Osteoblast (primary cell): ENCODE data around the gene COL4A2. TPM values are rescaled to one million over a fixed set of nuclear protein-coding genes. Genes with fewer than 3 reads are reported as not detected.
"Not testable (repeated sequence)": the region's sequence is repeated elsewhere in the genome, so short reads cannot be mapped to it uniquely, and the experiment has no call there.

Experiments
- DNase-seq: peaks from one replicate; pipeline ENCODE4 v3.0.0; 2011; ENCODE audit warnings: low spot score, mixed read lengths; ENCODE audit not compliant: insufficient read length; ENCODE audit errors: missing footprints
- H2AFZ ChIP-seq: 2 replicates; pipeline ENCODE4 v1.6.0; 2011; ENCODE audit warnings: mild to moderate bottlenecking, low read length
- H3K27ac ChIP-seq: 2 replicates; pipeline ENCODE4 v1.5.1; 2011; ENCODE audit warnings: mild to moderate bottlenecking, low read depth, low read length, moderate library complexity
- H3K27me3 ChIP-seq: 2 replicates; pipeline ENCODE4 v1.6.0; 2012; ENCODE audit warnings: mild to moderate bottlenecking, control low read depth, inconsistent platforms, low read length, moderate library complexity; ENCODE audit not compliant: insufficient read depth
- H3K36me3 ChIP-seq: 2 replicates; pipeline ENCODE4 v1.5.1; 2011; ENCODE audit warnings: mild to moderate bottlenecking, low read length, control low read depth, moderate library complexity; ENCODE audit not compliant: insufficient read depth
- H3K4me1 ChIP-seq: 2 replicates; pipeline ENCODE4 v1.5.1; 2011; ENCODE audit warnings: mild to moderate bottlenecking, low read length, control low read depth, moderate library complexity; ENCODE audit not compliant: insufficient read depth
- H3K4me2 ChIP-seq: 2 replicates; pipeline ENCODE4 v1.6.0; 2011; ENCODE audit warnings: mild to moderate bottlenecking, low read length; ENCODE audit not compliant: insufficient read depth
- H3K4me3 ChIP-seq: fragments of 200-600 bp; sonication (generic); 3 replicates; pipeline ENCODE4 v1.5.1; 2012; ENCODE audit warnings: mild to moderate bottlenecking, low read length, inconsistent platforms; ENCODE audit not compliant: insufficient read depth
- H3K79me2 ChIP-seq: 2 replicates; pipeline ENCODE4 v1.6.0; 2012; ENCODE audit warnings: mild to moderate bottlenecking, low read length, control low read depth, inconsistent platforms; ENCODE audit not compliant: insufficient read depth
- H3K9me3 ChIP-seq: 2 replicates; pipeline ENCODE4 v1.5.1; 2011; ENCODE audit warnings: low read depth, low read length, control low read depth
- H4K20me1 ChIP-seq: 2 replicates; pipeline ENCODE4 v1.6.0; 2012; ENCODE audit warnings: mild to moderate bottlenecking, low read length, control low read depth; ENCODE audit not compliant: insufficient read depth
- CTCF ChIP-seq: IDR thresholded peaks from 2 replicates; pipeline ENCODE4 v1.5.1; 2011; ENCODE audit warnings: mild to moderate bottlenecking, low read depth, low read length, moderate library complexity; ENCODE audit errors: extremely low read depth
- total RNA-seq: library from RNA; depleted of rRNA; stranded (reverse); fragments of >200 nt; gene quantifications from 2 replicates; pipeline ENCODE4 v1.2.3, GENCODE V29; 2012

Gene COL4A2
- total RNA-seq, 1 donor, result 267 TPM

- Histone ChIP-seq H3K9me3 (no peaks in the 10 kb centered on the region), H3K27ac (no peak overlapping the region), H3K27me3 (no peaks in the 10 kb centered on the region), H3K4me2 (no peak overlapping the region), H4K20me1 (no peaks in the 10 kb centered on the region), H2AFZ (no peak overlapping the region), H3K4me1 (no peaks in the 10 kb centered on the region), H3K79me2 (no peaks in the 10 kb centered on the region), H3K4me3 (no peak overlapping the region), H3K36me3 (no peaks in the 10 kb centered on the region)
- DNase-seq, result peak; percentile 62
- no peak for TF ChIP-seq CTCF
These were observed 222.6 kb downstream of the COL4A2 start for GRCh38 chr13:110529522-110530311.

GRCh38 chr13:110531100-110531499 lies 224.0 kb downstream of the COL4A2 start:
- no peaks in the 10 kb centered on the region for H4K20me1 ChIP-seq
- no peaks in the 10 kb centered on the region for H3K27me3 ChIP-seq
- H3K36me3 ChIP-seq, result no peaks in the 10 kb centered on the region
- H2AFZ ChIP-seq, result no peak overlapping the region
- H3K79me2 ChIP-seq, result no peaks in the 10 kb centered on the region
- H3K9me3 ChIP-seq, result no peaks in the 10 kb centered on the region
- no peak overlapping the region for H3K27ac ChIP-seq
- no peak overlapping the region for H3K4me3 ChIP-seq
- DNase-seq, result peak; percentile 30
- TF ChIP-seq CTCF, result no peak
- no peak overlapping the region for H3K4me2 ChIP-seq
- no peaks in the 10 kb centered on the region for H3K4me1 ChIP-seq

- no peak overlapping the region for H3K4me3 ChIP-seq
- peak; percentile 10 for DNase-seq
- H2AFZ ChIP-seq, result no peak overlapping the region
- no peak overlapping the region for H3K4me2 ChIP-seq
- H3K4me1 ChIP-seq, result no peaks in the 10 kb centered on the region
- no peak for TF ChIP-seq CTCF
- H3K79me2 ChIP-seq, result no peaks in the 10 kb centered on the region
- H4K20me1 ChIP-seq, result no peaks in the 10 kb centered on the region
- no peaks in the 10 kb centered on the region for H3K36me3 ChIP-seq
- H3K27ac ChIP-seq, result no peak overlapping the region
- no peaks in the 10 kb centered on the region for H3K27me3 ChIP-seq
- H3K9me3 ChIP-seq, result no peaks in the 10 kb centered on the region
These were observed 224.6 kb downstream of the COL4A2 start for GRCh38 chr13:110531671-110532083.

- H3K4me3 ChIP-seq, H3K27me3 ChIP-seq, H2AFZ ChIP-seq, H3K4me2 ChIP-seq, H3K9me3 ChIP-seq, DNase-seq, H3K79me2 ChIP-seq, H3K36me3 ChIP-seq, H4K20me1 ChIP-seq, H3K27ac ChIP-seq, H3K4me1 ChIP-seq: not testable (repeated sequence)
These were observed 225.2 kb downstream of the COL4A2 start for GRCh38 chr13:110532258-110532657.
